SKM-1 (cell line): Measurements from ENCODE around the gene HOXC10.

Experiments used
- DNase-seq: peaks from one replicate; lab custom pipeline; 2025; ENCODE audit not compliant: unreplicated experiment; lab: John Stamatoyannopoulos, UW

The HOXC10 gene

GRCh38 chr12:53984901-53985691, at the start of gene HOXC10:
TSS of gene HOXC10 (plus strand) at chr12:53985146. CDS start at chr12:53985260, 114 bp downstream.
- no peak for DNase-seq

GRCh38 chr12:53935383-53936341, 49.3 kb upstream of the HOXC10 start:
- DNase-seq = no peak

GRCh38 chr12:53937099-53937498, 47.8 kb upstream of the HOXC10 start:
- no peak for DNase-seq

DNA sequence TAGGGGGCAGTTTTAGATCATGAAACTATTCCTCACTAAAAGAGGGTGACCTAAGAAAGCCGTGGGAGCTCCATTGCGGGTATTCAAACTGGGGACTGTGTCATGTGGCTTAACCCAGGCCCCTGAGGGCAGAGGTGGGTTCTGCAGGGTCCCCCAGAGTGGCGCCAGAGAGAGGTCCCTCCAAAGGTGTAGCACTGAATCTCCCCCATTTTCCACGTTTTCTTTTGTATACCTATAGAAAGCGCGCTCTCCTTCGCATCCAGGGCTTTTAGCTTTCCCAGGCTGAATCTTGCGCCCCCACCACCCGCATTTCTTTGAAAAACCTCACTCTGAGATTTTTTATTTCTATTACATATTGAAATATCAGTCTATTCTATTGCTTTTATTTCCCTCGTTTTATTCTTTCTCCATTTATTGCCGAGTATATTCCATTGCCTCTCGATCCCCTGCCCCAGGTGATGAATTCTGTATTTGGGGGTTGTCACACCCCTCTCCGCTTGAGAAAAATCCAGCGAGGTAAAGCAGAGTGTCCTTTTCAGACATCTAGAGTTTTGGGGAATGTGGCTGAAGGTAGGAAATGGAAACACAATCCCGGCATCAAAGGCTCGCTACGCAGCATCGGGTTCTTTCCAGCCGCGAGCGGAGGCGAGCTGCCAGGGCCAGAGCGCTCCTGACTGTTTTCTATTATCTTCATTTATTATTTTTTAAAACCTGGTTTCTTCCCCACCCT, 47.2 kb upstream of the HOXC10 start:
- no peak for DNase-seq

DNA sequence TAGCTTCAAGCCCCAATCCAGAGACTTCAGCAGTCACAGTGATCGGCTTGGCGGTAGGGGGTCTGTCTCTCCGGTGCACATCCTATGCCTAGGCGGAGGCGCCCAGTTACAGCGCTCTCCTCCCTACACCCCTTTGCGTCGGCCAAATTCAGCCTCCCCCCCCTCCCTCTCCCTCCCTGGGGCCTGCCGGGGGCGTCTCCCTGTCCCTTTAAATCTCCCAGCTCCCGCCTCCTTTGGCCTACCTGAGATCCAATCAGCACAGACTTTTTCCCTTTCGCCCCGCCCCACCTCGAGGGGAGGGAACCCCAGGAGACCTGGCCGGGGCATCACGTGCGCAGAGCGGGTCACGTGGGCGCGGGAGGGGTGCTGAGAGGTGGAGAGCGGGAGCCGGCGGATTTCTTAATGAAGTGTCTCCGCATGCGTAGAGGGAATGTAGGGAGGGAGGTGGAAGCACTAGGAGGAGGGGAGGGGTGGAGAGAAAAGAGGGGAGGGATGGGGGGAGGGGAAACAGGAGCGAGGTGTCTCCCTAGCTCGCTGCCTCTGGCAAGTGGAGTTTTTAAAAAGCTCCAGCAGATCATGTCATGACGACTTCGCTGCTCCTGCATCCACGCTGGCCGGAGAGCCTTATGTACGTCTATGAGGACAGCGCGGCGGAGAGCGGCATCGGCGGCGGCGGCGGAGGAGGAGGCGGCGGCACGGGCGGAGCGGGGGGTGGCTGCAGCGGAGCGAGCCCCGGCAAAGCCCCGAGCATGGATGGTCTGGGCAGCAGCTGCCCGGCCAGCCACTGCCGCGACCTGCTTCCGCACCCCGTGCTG, 46.4 kb upstream of the HOXC10 start, which contains the start of gene HOXC13:
TSS of gene HOXC13 (plus strand) at position 506 of the 815 bp plus-strand sequence. CDS start at position 582, 76 bp downstream.
- DNase-seq = no peak

GRCh38 chr12:53939141-53940108, 45.5 kb upstream of the HOXC10 start:
- DNase-seq = no peak

- no peak for DNase-seq
Measured at GRCh38 chr12:53940443-53941014, 44.4 kb upstream of the HOXC10 start.

DNA sequence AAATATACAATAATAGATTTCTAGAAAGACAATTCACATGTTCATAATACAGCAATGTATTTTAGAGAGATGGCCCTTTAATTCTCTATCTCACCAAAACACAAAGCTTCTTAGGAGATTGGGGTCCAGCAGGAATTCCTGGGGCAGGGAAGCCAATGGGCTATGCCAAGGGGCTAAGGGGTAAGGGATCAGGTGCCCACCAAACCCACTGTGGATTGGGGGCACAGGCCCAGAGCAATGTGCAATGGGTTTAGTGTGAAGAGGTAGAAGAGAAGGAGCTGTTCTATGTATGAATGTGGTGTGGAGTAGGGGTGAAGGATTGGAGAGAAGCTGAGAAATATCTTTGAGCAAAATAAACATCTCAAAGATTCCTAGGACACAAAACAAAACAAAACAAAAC, 43.8 kb upstream of the HOXC10 start:
- no peak for DNase-seq

GRCh38 chr12:53941750-53942149, 43.2 kb upstream of the HOXC10 start:
- no peak for DNase-seq

- no peak for DNase-seq
Measured at GRCh38 chr12:53942467-53942997, 42.4 kb upstream of the HOXC10 start.

- DNase-seq = no peak
Measured at GRCh38 chr12:53944209-53944608, 40.7 kb upstream of the HOXC10 start.

DNA sequence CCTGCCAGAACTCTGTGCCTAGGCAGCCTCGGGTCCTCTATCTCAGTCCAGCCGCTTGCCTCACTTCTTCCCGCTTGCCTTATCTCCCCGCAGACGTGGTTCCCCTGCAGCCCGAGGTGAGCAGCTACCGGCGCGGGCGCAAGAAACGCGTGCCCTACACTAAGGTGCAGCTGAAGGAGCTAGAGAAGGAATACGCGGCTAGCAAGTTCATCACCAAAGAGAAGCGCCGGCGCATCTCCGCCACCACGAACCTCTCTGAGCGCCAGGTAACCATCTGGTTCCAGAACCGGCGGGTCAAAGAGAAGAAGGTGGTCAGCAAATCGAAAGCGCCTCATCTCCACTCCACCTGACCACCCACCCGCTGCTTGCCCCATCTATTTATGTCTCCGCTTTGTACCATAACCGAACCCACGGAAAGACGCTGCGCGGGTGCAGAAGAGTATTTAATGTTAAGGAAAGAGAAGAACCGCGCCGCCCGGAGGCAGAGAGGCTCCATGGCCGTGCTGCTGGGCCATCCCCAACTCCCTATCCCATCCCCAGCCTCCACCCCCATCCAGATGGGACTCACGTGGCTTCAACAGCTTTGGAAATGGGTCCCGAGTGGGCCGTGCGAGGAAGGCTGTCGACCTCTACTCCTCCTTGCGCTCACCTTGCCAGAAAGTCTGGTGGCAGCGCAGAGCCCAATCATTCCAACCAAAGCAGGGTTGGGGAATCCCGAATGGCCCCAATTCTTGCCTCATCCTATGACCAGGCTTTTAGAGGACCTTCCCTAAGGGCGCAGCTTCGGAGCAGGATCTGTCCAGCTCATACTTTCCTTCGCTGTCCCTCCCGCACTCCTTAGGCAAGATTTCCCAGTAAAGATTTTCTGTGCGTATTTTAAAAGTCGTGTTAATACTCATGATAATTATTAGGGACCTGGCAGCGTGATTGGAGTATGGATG, 39.8 kb upstream of the HOXC10 start:
- no peak for DNase-seq

DNA sequence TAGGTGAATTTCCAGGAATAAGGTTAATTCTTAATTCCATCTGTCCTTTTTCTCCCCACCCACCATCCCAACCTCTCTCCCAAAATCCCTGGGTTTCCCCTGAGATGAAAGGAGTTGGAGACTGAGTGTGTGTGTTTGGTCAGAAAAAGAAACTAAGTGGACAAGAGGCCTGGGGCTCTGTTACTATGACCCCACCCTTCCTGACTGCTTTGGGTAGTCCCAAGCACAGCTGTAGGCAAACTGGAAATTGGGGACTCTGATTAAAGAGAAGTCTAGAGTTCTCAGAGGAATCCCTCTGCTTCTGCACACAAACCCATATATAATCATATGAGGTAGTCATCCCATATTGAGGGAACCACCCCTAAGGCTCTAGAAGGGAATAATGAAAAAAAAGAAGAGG, 37.2 kb upstream of the HOXC10 start:
- no peak for DNase-seq

DNA sequence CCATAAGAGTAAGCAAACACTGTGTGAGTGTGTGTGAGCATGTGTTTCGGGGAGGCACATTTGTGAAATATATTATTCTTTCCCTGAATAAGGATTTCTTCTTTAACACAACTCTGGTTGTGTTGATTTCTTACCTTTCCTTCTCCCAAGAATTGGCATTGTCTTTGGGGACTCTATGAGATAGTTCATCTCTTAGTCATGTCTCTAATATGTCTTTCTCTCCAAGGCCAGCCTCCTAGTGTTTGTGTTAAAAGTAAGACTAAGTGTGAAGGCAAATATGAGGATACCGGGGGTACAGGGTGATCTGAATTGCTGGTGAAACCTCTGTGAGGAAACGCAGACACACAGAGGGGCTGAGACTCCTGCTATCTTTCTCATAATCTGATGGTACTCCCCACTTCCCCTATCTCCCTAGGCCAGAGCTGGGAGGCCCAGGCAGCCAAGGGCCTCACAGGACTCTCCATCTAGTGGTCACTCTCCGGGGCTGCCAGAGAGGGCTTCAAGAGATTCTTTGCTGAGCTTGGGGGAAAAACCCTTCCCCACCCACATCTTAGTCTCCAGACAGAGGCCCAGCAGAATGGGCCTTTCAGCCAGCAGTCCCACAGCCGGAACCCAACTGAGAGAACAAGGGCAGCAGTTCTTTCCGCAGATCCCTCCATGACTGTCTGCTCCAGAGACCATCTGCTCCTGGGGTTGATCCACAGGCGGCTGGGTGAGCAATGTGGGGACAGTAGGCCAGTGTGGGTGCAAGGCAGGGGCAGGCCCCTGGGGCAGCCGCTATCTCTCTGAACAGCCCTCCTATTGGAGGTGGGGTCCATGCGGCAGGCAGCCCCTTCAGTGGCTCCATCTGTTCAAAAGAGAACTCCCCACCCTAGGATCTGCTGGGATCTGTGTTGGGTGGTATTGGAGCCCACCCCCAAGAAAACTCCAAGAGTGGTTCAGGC, 36.0 kb upstream of the HOXC10 start:
- no peak for DNase-seq

GRCh38 chr12:53949631-53950436, 35.1 kb upstream of the HOXC10 start:
- DNase-seq = no peak

DNA sequence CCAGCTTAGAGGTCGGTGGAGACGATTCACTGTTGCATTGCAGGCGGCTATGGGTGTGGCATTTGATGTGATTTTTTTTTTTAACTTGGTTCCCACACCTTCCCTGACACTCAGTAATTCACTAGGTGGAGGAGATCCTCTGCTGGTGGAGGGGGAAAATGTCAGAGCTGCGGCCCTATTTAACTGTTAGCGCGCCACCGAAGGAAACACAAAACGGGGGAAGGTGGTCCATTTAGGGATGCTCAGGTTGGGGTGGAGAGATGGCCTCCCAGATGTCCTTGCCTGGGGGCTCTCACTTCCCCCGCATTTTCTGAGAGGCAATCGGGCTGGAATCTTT, 34.5 kb upstream of the HOXC10 start:
- no peak for DNase-seq
